Tibial artery (tissue), 4 donors: Measurements from ENCODE around the gene EPHA5.

Source experiments
- DNase-seq, 2 donors: peaks; one replicate each; pipeline ENCODE4 v3.0.0-alpha.2; 2019
- H3K27ac ChIP-seq, 2 donors: fragments of 200-600 bp; sonication (generic) in 1 of 2; 1 replicate in 1 of 2; 2 replicates in 1 of 2; pipeline ENCODE4 v1.5.1; 2018 to 2019; ENCODE audit warnings: mild to moderate bottlenecking in 1 of 2
- H3K27me3 ChIP-seq, 2 donors: fragments of 200-600 bp; sonication (generic) in 1 of 2; one replicate each; pipeline versions ENCODE4 v1.5.1 to v1.6.0; 2016 to 2019
- H3K36me3 ChIP-seq, 3 donors: fragments of 200-600 bp; sonication (generic) in 2 of 3; one replicate each; pipeline ENCODE4 v1.5.1; 2016 to 2019; ENCODE audit warnings: mild to moderate bottlenecking in 2 of 3
- H3K4me1 ChIP-seq, 4 donors: fragments of 200-600 bp; sonication (generic) in 2 of 4; 1 replicate in 3 of 4; 2 replicates in 1 of 4; pipeline ENCODE4 v1.5.1; 2016 to 2019
- H3K4me3 ChIP-seq, 2 donors: fragments of 200-600 bp; sonication (generic) in 1 of 2; 1 replicate in 1 of 2; 2 replicates in 1 of 2; pipeline ENCODE4 v1.5.1; 2018 to 2019; ENCODE audit warnings: mild to moderate bottlenecking in 2 of 2
- H3K9me3 ChIP-seq, 3 donors: fragments of 200-600 bp; sonication (generic) in 1 of 3; one replicate each; pipeline ENCODE4 v1.5.1; 2016 to 2019
- intact Hi-C: fragments of 100-400 bp; cut with DNase I; formaldehyde crosslinking; loops from one replicate; pipeline ENCODE4 v1.15.0; 2023; ENCODE audit warnings: low total_unique reads
- TF ChIP-seq, protein P1 (sequence below), 2 experiments: fragments of 200-600 bp in 1 of 2; fragments of 450-650 bp in 1 of 2; IDR thresholded peaks; one replicate each; pipeline ENCODE4 v1.5.1; 2017 to 2019; ENCODE audit warnings: antibody characterized with exemption in 2 of 2, mild to moderate bottlenecking in 1 of 2, moderate library complexity in 1 of 2

Gene EPHA5

DNA sequence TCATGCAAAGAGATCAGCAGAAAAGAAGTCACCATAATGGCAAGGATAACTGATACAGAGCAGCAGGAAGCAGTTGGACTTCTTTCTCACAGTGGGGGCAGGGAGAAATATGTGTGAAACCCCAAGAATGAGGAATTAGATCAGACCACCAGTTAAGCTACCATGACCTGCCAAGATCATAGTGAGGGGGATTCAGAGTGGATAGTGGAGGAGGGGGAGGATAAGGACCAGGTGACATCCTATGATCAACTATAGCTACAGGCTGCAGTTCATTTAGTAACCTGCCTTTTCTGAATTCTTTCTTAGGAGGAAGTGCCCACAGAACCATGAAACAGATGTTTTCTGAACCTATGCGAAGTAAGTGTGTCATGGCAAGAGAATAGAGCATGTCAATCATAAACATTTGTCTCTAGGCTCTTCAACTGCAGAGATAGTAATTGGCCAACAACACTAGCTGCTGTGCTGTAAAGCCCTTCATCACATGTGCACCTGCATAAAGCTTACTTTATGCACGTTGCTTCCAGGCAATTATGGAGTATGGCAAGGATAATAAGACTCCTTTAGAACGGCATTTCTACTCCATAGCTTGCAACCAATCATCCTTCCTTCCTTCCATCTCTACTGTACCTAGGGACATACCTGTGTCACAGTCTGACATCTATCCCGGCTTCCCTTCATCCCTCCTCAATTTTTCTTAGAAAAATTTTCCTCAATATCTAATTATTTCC, 329.7 kb downstream of the EPHA5 start:
- no peaks in the 10 kb centered on the region for H3K36me3 ChIP-seq

DNA sequence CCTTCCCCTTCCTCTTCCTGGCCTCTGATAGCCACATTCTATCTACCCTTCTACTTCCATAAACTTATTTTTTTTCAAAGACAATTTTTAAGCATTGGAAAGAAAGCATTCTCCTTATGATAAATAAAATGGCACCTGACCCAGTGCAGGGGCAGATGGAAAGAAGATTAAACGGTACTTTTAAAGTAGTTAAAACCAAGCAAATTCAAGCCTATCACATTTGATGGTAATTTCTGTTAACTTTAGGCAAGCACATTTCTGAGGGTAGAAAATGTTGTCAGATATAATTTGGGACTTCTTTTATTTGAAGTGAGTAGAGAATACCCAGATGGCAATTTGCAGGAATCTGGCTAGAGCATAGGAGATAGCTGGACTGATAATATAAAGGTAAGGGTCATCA, 332.9 kb downstream of the EPHA5 start:
- TF ChIP-seq, protein P1, sequence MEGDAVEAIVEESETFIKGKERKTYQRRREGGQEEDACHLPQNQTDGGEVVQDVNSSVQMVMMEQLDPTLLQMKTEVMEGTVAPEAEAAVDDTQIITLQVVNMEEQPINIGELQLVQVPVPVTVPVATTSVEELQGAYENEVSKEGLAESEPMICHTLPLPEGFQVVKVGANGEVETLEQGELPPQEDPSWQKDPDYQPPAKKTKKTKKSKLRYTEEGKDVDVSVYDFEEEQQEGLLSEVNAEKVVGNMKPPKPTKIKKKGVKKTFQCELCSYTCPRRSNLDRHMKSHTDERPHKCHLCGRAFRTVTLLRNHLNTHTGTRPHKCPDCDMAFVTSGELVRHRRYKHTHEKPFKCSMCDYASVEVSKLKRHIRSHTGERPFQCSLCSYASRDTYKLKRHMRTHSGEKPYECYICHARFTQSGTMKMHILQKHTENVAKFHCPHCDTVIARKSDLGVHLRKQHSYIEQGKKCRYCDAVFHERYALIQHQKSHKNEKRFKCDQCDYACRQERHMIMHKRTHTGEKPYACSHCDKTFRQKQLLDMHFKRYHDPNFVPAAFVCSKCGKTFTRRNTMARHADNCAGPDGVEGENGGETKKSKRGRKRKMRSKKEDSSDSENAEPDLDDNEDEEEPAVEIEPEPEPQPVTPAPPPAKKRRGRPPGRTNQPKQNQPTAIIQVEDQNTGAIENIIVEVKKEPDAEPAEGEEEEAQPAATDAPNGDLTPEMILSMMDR (IDR thresholded peaks at IDR 0.05): no peak

More for the DNA sequence above, 329.7 kb downstream of the EPHA5 start:
- no peak for DNase-seq
- H3K27ac ChIP-seq: no peak overlapping the region
- no peak overlapping the region for H3K4me3 ChIP-seq
- no peaks in the 10 kb centered on the region for H3K9me3 ChIP-seq
- TF ChIP-seq, protein P1 (IDR thresholded peaks at IDR 0.05): no peak
- intact Hi-C loops: no loop called here
- H3K27me3 ChIP-seq: no peaks in the 10 kb centered on the region
- no peaks in the 10 kb centered on the region for H3K4me1 ChIP-seq

DNA sequence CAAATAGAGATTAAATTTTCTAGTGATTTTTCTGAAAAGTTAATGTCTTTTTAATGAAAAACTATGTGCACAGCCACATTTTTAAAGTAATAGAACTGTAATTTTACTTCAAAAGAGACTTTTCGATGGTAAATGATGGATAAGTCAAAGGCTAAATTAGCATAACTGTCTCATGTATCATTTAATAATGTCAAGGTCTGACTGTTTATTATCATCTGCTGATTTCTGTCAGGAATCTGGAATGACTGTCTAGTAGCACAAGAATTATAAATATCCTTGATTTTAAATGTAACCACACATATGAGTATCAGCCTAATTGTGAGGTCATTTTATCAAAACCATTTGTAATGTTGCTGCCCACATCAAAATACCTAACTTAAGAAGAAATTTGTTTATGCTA, 333.8 kb downstream of the EPHA5 start:
- H3K4me1 ChIP-seq: no peaks in the 10 kb centered on the region
- H3K4me3 ChIP-seq: no peak overlapping the region
- H3K36me3 ChIP-seq: no peaks in the 10 kb centered on the region
- no peaks in the 10 kb centered on the region for H3K27me3 ChIP-seq
- intact Hi-C loops: no loop called here
- TF ChIP-seq, protein P1 (IDR thresholded peaks at IDR 0.05): no peak
- H3K9me3 ChIP-seq: no peaks in the 10 kb centered on the region
- no peak for DNase-seq
- no peak overlapping the region for H3K27ac ChIP-seq

More for the DNA sequence above, 332.9 kb downstream of the EPHA5 start:
- Histone ChIP-seq H3K36me3 (no peaks in the 10 kb centered on the region), H3K4me1 (no peaks in the 10 kb centered on the region), H3K27me3 (no peaks in the 10 kb centered on the region), H3K4me3 (no peak overlapping the region), H3K9me3 (no peaks in the 10 kb centered on the region), H3K27ac (no peak overlapping the region)
- DNase-seq: no peak
- intact Hi-C loops: no loop called here

DNA sequence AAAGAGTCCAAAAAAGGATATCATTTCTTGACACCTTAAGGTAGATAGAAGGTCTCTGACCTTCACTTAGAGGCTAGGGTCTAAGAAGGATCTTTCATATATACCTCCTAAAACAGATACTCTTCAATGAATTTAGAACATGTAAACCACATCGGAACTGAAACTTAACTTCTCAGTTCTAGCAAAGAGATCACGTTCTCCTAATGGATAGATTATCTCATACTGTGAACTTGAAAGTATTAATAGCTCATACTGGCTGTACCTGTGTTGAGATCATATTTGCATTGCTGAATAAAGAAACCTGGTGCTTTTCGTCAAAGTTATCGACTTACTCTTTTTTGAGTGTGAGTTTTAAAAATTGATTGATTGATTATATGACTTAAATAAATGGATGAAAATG, 353.8 kb downstream of the EPHA5 start:
- intact Hi-C loops: no loop called here
- H3K4me1 ChIP-seq: no peaks in the 10 kb centered on the region
- DNase-seq: no peak
- no peaks in the 10 kb centered on the region for H3K36me3 ChIP-seq
- TF ChIP-seq, protein P1 (IDR thresholded peaks at IDR 0.05): no peak
- no peak overlapping the region for H3K27ac ChIP-seq
- no peak overlapping the region for H3K4me3 ChIP-seq
- no peaks in the 10 kb centered on the region for H3K9me3 ChIP-seq
- no peaks in the 10 kb centered on the region for H3K27me3 ChIP-seq

DNA sequence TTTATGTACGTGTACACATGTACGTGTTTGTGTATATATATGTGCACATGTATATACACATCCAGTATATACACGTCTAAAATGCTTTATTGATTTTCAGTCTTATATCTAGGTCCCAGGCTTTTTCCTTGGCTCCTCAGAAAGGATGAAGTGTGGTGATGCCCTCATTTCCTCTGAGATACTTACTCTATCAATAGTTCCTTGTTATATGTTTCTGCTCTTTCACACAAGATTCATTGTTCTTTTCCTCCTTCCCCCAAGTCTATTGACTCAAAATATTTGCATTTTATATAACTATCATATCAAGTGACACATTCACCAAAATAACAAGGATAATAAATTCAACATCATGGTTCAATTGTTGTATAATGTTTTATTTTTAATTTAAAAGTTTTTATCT, 359.2 kb downstream of the EPHA5 start:
- no peaks in the 10 kb centered on the region for H3K9me3 ChIP-seq
- no peaks in the 10 kb centered on the region for H3K4me1 ChIP-seq
- intact Hi-C loops: no loop called here
- no peaks in the 10 kb centered on the region for H3K27me3 ChIP-seq
- TF ChIP-seq, protein P1 (IDR thresholded peaks at IDR 0.05): no peak
- no peak overlapping the region for H3K27ac ChIP-seq
- no peak for DNase-seq
- no peaks in the 10 kb centered on the region for H3K36me3 ChIP-seq
- H3K4me3 ChIP-seq: no peak overlapping the region
